NT2/D1 (cell line): Measurements from ENCODE around the gene ACP4.
A peak's percentile ranks its signal among the peaks of the same experiment; 100 is the strongest.
"Not testable (repeated sequence)": the region's sequence is repeated elsewhere in the genome, so short reads cannot be mapped to it uniquely, and the experiment has no call there.

Experiments
- DNase-seq: peaks from one replicate; pipeline ENCODE4 v3.0.0-alpha.2; 2011; ENCODE audit warnings: low read depth, low spot score
- H3K27me3 ChIP-seq: 2 replicates; pipeline ENCODE4 v1.6.0; 2011; ENCODE audit warnings: mild to moderate bottlenecking; ENCODE audit not compliant: insufficient read length, insufficient read depth
- H3K36me3 ChIP-seq: 2 replicates; pipeline ENCODE4 v1.6.1; 2011; ENCODE audit warnings: mild to moderate bottlenecking, low read length, mixed read lengths; ENCODE audit not compliant: insufficient read depth, insufficient read length
- H3K4me1 ChIP-seq: 2 replicates; pipeline ENCODE4 v1.5.1; 2011; ENCODE audit not compliant: insufficient read depth, insufficient read length
- H3K4me3 ChIP-seq: 2 replicates; pipeline ENCODE4 v1.5.1; 2011; ENCODE audit warnings: low read depth; ENCODE audit not compliant: insufficient read length
- H3K9ac ChIP-seq: 2 replicates; pipeline ENCODE4 v1.6.0; 2011; ENCODE audit warnings: low read depth; ENCODE audit not compliant: insufficient read length
- H3K9me3 ChIP-seq: 2 replicates; pipeline ENCODE4 v1.5.1; 2011; ENCODE audit warnings: mild to moderate bottlenecking, low read length; ENCODE audit not compliant: insufficient read depth
- SUZ12 ChIP-seq: IDR thresholded peaks from 2 replicates; pipeline ENCODE4 v1.6.1; 2011; ENCODE audit not compliant: insufficient read length, insufficient read depth; ENCODE audit errors: extremely low read depth
- YY1 ChIP-seq: IDR thresholded peaks from 2 replicates; pipeline ENCODE4 v1.6.1; 2011; ENCODE audit not compliant: insufficient read length, insufficient read depth
- ZNF274 ChIP-seq: IDR thresholded peaks from 2 replicates; pipeline ENCODE4 v1.6.1; 2011; ENCODE audit warnings: mild to moderate bottlenecking, low read depth, low read length

ACP4 gene

GRCh38 chr19:50777830-50778303 is 12.3 kb upstream of the ACP4 start:
- peaks cover 7% of the 10 kb centered on the region for H3K4me1 ChIP-seq
- no peak overlapping the region for H3K9ac ChIP-seq
- no peaks in the 10 kb centered on the region for H3K9me3 ChIP-seq
- TF ChIP-seq ZNF274 (no peak), SUZ12 (no peak), YY1 (no peak)
- peaks cover 58% of the 10 kb centered on the region for H3K27me3 ChIP-seq
- DNase-seq: peak; percentile 57
- H3K4me3 ChIP-seq: no peak overlapping the region
- H3K36me3 ChIP-seq: no peaks in the 10 kb centered on the region

- no peak overlapping the region for H3K4me3 ChIP-seq
- H3K4me1 ChIP-seq: peaks cover 7% of the 10 kb centered on the region
- no peak overlapping the region for H3K9ac ChIP-seq
- H3K36me3 ChIP-seq: no peaks in the 10 kb centered on the region
- H3K9me3 ChIP-seq: no peaks in the 10 kb centered on the region
- H3K27me3 ChIP-seq: peaks cover 58% of the 10 kb centered on the region
- TF ChIP-seq ZNF274: no peak
- TF ChIP-seq SUZ12: no peak
- TF ChIP-seq YY1: no peak
- no peak for DNase-seq
These were observed 11.2 kb upstream of the ACP4 start for GRCh38 chr19:50778906-50779430.

GRCh38 chr19:50779504-50780457 is 10.4 kb upstream of the ACP4 start:
- H3K9ac ChIP-seq: no peak overlapping the region
- DNase-seq: no peak
- TF ChIP-seq YY1 (no peak), ZNF274 (no peak), SUZ12 (no peak)
- peaks cover 7% of the 10 kb centered on the region for H3K4me1 ChIP-seq
- no peak overlapping the region for H3K4me3 ChIP-seq
- no peaks in the 10 kb centered on the region for H3K36me3 ChIP-seq
- peaks cover 54% of the 10 kb centered on the region for H3K27me3 ChIP-seq
- no peaks in the 10 kb centered on the region for H3K9me3 ChIP-seq

GRCh38 chr19:50780753-50781435 is 9.3 kb upstream of the ACP4 start:
- Histone ChIP-seq H3K9ac (no peak overlapping the region), H3K36me3 (no peaks in the 10 kb centered on the region), H3K4me1 (peaks cover 7% of the 10 kb centered on the region), H3K9me3 (no peaks in the 10 kb centered on the region), H3K4me3 (no peak overlapping the region), H3K27me3 (peaks cover 51% of the 10 kb centered on the region)
- TF ChIP-seq ZNF274 (no peak), SUZ12 (no peak), YY1 (no peak)
- DNase-seq: no peak

GRCh38 chr19:50783848-50784152 is 6.4 kb upstream of the ACP4 start:
- H3K9ac ChIP-seq, H3K36me3 ChIP-seq, H3K9me3 ChIP-seq, H3K4me1 ChIP-seq, H3K4me3 ChIP-seq, DNase-seq: not testable (repeated sequence)
- peaks cover 31% of the 10 kb centered on the region for H3K27me3 ChIP-seq

- Histone ChIP-seq H3K36me3 (no peaks in the 10 kb centered on the region), H3K27me3 (peaks cover 24% of the 10 kb centered on the region), H3K9ac (no peak overlapping the region), H3K4me3 (no peak overlapping the region), H3K4me1 (peaks cover 9% of the 10 kb centered on the region), H3K9me3 (no peaks in the 10 kb centered on the region)
- no peak for TF ChIP-seq ZNF274
- TF ChIP-seq YY1: no peak
- no peak for TF ChIP-seq SUZ12
- no peak for DNase-seq
These were observed 5.5 kb upstream of the ACP4 start for GRCh38 chr19:50784710-50785109.

- H3K27me3 ChIP-seq: peaks cover 19% of the 10 kb centered on the region
- no peak for TF ChIP-seq ZNF274
- no peak overlapping the region for H3K9ac ChIP-seq
- H3K4me1 ChIP-seq: peaks cover 3% of the 10 kb centered on the region
- no peak for DNase-seq
- H3K4me3 ChIP-seq: no peak overlapping the region
- H3K9me3 ChIP-seq: no peaks in the 10 kb centered on the region
- H3K36me3 ChIP-seq: no peaks in the 10 kb centered on the region
These were observed 4.9 kb upstream of the ACP4 start for GRCh38 chr19:50785329-50785728.
